GM10248 (cell line): ENCODE measurements around the gene KCNG2.

Experiments
- CTCF ChIA-PET: fragments of 300-600 bp; sonication (Branson Sonifier 250); formaldehyde crosslinking; extraction: SDS; loops from one replicate; lab custom pipeline; 2021; ENCODE audit warnings: antibody characterized with exemption; lab: Yijun Ruan, JAX
- POLR2A ChIA-PET: fragments of 350-650 bp; sonication (Branson Sonifier 250); formaldehyde crosslinking; extraction: SDS; loops from one replicate; lab custom pipeline; 2020; ENCODE audit warnings: antibody characterized with exemption; lab: Yijun Ruan, JAX
- DNase-seq: peaks from one replicate; pipeline ENCODE4 v3.0.0; 2012; ENCODE audit errors: extremely low spot score
- CTCF ChIP-seq: IDR thresholded peaks from 2 replicates; pipeline ENCODE4 v1.5.1; 2012; ENCODE audit warnings: mild to moderate bottlenecking, low read depth; ENCODE audit errors: extremely low read depth, missing control alignments, control extremely low read depth

Gene KCNG2

GRCh38 chr18:79785831-79786230, 11.9 kb upstream of the KCNG2 start:
- DNase-seq, result no peak
- POLR2A ChIA-PET, result no interaction called here
- CTCF ChIA-PET, result interaction anchor here (0.8 to 0.9 kb wide), 2 partner anchors 12 to 27 kb away, joined by 3 read pairs; partner anchors contain the start of gene KCNG2
- no peak for TF ChIP-seq CTCF

GRCh38 chr18:79786304-79786703, 11.4 kb upstream of the KCNG2 start:
- POLR2A ChIA-PET, result no interaction called here
- TF ChIP-seq CTCF, result no peak
- no peak for DNase-seq
- CTCF ChIA-PET, result interaction anchor here (0.9 kb wide), 1 partner anchor 12 kb away, joined by 3 read pairs; the partner anchor contains the start of gene KCNG2

- no peak for TF ChIP-seq CTCF
- POLR2A ChIA-PET, result no interaction called here
- CTCF ChIA-PET, result no interaction called here
- DNase-seq, result no peak
These were observed 10.8 kb upstream of the KCNG2 start for GRCh38 chr18:79786786-79787526.

- no peak for TF ChIP-seq CTCF
- CTCF ChIA-PET, result no interaction called here
- no peak for DNase-seq
- POLR2A ChIA-PET, result no interaction called here
These were observed 10.2 kb upstream of the KCNG2 start for GRCh38 chr18:79787527-79787864.

- no peak for TF ChIP-seq CTCF
- CTCF ChIA-PET, result no interaction called here
- POLR2A ChIA-PET, result no interaction called here
- DNase-seq, result no peak
These were observed 9.6 kb upstream of the KCNG2 start for GRCh38 chr18:79787865-79788733.

GRCh38 chr18:79788734-79789085, 9.0 kb upstream of the KCNG2 start:
- ChIA-PET CTCF (no interaction called here), POLR2A (no interaction called here)

More at GRCh38 chr18:79788734-79789085, 9.0 kb upstream of the KCNG2 start:
- TF ChIP-seq CTCF, result no peak
- no peak for DNase-seq
